Panc1 (cell line): ENCODE measurements around the gene TIGD7.

ENCODE experiments used
- CTCF ChIP-seq: fragments of 450-650 bp; IDR thresholded peaks from 2 replicates; pipeline ENCODE4 v1.5.1; 2017; ENCODE audit warnings: mild to moderate bottlenecking
- POLR2AphosphoS5 ChIP-seq: IDR thresholded peaks from 2 replicates; pipeline ENCODE4 v1.6.1; 2012; ENCODE audit warnings: mild to moderate bottlenecking, low read depth, low read length, moderate library complexity
- REST ChIP-seq, 2 experiments: IDR thresholded peaks; 2 replicates each; pipeline ENCODE4 v1.6.1; 2011 to 2012; ENCODE audit warnings: low read depth in 2 of 2, control low read depth in 1 of 2, low read length in 1 of 2, mild to moderate bottlenecking in 1 of 2, moderate library complexity in 1 of 2; ENCODE audit not compliant: insufficient read depth in 1 of 2
- TCF7L2 ChIP-seq: IDR thresholded peaks from 2 replicates; pipeline ENCODE4 v1.6.1; 2011; ENCODE audit warnings: mild to moderate bottlenecking, low read depth, low read length, inconsistent platforms

- no peak for TF ChIP-seq CTCF
- TF ChIP-seq POLR2AphosphoS5: no peak
- TF ChIP-seq REST (IDR thresholded peaks at IDR 0.05; ENCODE audit: insufficient read depth in 1 of 2, low read depth in 2 of 2, low read length in 1 of 2): no peak
- TF ChIP-seq TCF7L2: no peak
Measured at GRCh38 chr16:3274490-3274889, 30.7 kb downstream of the TIGD7 start.
